Muscle of leg (tissue), 11 donors: ENCODE results near the gene AMOTL2. TPM values are rescaled to one million over a fixed set of nuclear protein-coding genes. Genes with fewer than 3 reads are reported as not detected.

Source experiments
- DNase-seq: peaks from one replicate; pipeline ENCODE4 v3.0.0; 2013
- H3K27ac ChIP-seq: one replicate; pipeline ENCODE4 v1.5.1; 2013; ENCODE audit warnings: mild to moderate bottlenecking, low read length, control low read depth
- H3K27me3 ChIP-seq: one replicate; pipeline ENCODE4 v1.6.1; 2013; ENCODE audit warnings: low read length; ENCODE audit not compliant: control insufficient read depth, insufficient read depth
- H3K36me3 ChIP-seq: one replicate; pipeline ENCODE4 v1.6.1; 2013; ENCODE audit warnings: low read length; ENCODE audit not compliant: control insufficient read depth, insufficient read depth
- H3K4me1 ChIP-seq: one replicate; pipeline ENCODE4 v1.6.1; 2013; ENCODE audit warnings: low read length; ENCODE audit not compliant: control insufficient read depth, insufficient read depth
- H3K4me3 ChIP-seq: one replicate; pipeline ENCODE4 v1.5.1; 2013; ENCODE audit warnings: low read length, control low read depth
- H3K9me3 ChIP-seq: replicated peaks from 2 replicates; pipeline ENCODE4 v1.6.1; 2013; ENCODE audit warnings: low read depth, low read length; ENCODE audit not compliant: control insufficient read depth
- WGBS: methylation state at CpG from one replicate; pipeline ENCODE4 v1.1.5; 2013; ENCODE audit warnings: missing lambda C conversion rate; ENCODE audit not compliant: insufficient coverage; 5-methylcytosine and 5-hydroxymethylcytosine counted together
- polyA plus RNA-seq, 8 donors: library from polyadenylated mRNA; unstranded; fragments of 120-200 nt; gene quantifications; one replicate each; pipeline versions ENCODE4 v1.2.1 to v1.2.3, GENCODE V29; 2013; ENCODE audit warnings: inconsistent platforms in 1 of 8, low replicate concordance in 1 of 8; ENCODE audit not compliant: insufficient read length in 8 of 8, insufficient read depth in 1 of 8
- total RNA-seq: library from RNA; stranded (reverse); fragments of 120-200 nt; gene quantifications from one replicate; pipeline ENCODE4 v1.2.4, GENCODE V29; 2013

AMOTL2 gene
- total and polyA plus RNA-seq, 9 donors = 49.4 to 77.0 (median 58.9) TPM

DNA sequence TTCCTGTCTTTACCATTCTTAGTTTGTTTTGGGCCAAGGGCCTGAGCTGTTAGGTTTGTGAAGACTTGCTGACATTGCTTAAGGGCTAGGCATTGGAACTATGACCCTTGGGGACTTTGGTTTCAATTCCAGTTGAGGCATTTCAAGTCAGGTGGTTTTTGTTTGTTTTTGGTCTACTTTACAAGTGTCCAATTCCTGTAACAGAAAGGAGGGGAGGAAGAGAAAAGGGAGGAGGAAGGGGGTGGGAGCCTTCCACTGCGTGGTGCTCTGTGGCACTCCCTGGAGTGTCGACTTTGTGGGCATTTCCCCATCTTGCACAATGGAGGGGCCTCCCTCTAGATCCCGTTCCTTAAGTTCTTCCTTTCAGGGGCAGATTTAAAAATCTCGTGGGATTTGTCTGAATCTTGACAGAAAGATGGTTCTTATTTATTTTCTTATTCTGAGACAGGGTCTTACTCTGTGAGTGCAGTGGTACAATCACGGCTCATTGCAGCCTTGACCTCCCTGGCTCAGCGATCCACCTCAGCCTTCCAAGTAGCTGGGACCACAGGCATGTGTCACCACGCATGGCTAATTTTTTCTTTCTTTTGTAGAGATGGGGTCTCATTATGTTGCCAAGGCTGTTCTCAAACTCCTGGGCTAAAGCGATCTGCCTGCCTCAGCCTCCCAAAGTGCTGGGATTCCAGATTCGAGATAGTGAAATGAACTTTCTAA is 64.1 kb downstream of the AMOTL2 start:
- Histone ChIP-seq H3K4me3 (no peak overlapping the region), H3K36me3 (no peaks in the 10 kb centered on the region), H3K27ac (no peak overlapping the region), H3K9me3 (no peaks in the 10 kb centered on the region), H3K27me3 (no peaks in the 10 kb centered on the region), H3K4me1 (peaks cover 59% of the 10 kb centered on the region)
- WGBS = 78% methylated on average over 4 of the region's 9 CpGs
- peak; percentile 17 for DNase-seq

DNA sequence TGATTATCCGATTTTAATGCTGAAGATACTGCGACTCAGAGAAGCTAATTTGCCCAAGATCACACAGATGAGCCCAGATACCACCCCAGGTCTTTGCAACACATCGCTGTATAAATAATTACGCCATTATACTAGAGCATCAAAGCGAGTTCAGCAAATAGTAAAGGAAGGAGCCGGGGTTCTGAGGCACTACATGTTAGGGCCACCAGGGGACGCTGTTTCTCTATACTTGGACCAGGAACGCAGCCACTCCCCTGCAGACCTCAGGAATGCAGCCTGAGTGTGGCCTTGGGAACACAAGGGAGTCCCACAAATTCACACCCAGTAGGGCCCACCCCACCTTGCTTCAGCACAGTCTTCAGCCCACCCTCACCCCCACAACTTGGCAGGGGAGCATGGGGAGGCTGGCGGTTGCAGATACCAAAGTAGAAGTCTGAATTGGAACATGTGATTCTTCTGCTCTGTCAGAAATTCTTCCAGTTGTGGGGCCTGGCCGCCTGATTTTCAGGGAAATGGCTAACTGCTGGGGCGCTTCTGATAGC is 65.8 kb downstream of the AMOTL2 start:
- 5% methylated on average over 7 of the region's 11 CpGs for WGBS
- H3K36me3 ChIP-seq = no peaks in the 10 kb centered on the region
- H3K4me1 ChIP-seq = peaks cover 42% of the 10 kb centered on the region
- no peaks in the 10 kb centered on the region for H3K9me3 ChIP-seq
- H3K4me3 ChIP-seq = no peak overlapping the region
- DNase-seq = peak; percentile 88
- H3K27me3 ChIP-seq = no peaks in the 10 kb centered on the region
- H3K27ac ChIP-seq = peak overlapping the region; percentile 69

DNA sequence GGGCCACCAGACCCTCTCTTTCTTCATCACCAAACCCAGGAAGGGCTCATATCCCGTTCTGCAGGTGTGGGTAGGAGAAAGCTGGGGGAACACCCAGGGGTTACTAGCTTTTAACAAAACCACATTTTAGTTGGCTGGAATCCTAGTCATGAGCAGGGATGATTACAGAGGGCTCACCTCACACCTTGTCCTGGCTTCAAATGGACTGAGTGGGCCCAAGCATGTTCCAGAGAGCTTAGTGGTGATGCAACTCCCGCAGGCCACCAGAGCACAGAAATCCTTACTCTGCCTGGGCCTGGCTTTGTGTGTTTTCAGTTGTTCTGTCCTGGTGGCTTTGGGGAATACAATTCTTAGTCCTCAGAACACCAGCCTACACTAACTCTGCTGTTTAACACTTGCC is 66.8 kb downstream of the AMOTL2 start:
- Histone ChIP-seq H3K4me1 (peaks cover 34% of the 10 kb centered on the region), H3K9me3 (no peaks in the 10 kb centered on the region), H3K4me3 (no peak overlapping the region), H3K36me3 (no peaks in the 10 kb centered on the region), H3K27ac (no peak overlapping the region), H3K27me3 (no peaks in the 10 kb centered on the region)
- DNase-seq = peak; percentile 16
- WGBS = no CpG with 5 or more reads among the region's 2 CpGs

DNA sequence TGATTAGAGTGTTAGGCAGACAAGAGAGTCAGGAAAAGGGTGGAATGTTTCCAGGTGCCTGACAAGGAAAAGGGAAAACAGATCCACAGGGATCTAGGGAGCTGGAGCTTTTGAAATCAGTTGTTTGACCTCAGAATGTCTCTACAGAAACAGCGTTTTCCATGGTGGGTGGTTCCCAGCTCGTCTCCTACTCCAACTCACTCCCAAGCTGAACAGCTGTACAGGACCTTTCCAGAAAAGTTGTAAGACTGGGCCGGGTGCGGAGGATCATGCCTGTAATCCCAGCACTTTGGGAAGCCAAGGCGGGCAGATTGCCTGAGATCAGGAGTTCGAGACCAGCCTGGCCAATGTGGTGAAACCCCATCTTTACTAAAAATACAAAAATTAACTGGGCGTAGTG is 67.9 kb downstream of the AMOTL2 start:
- WGBS = 76% methylated on average over 4 of the region's 7 CpGs
- H3K27me3 ChIP-seq = no peaks in the 10 kb centered on the region

More for the DNA sequence above, 67.9 kb downstream of the AMOTL2 start:
- Histone ChIP-seq H3K4me3 (no peak overlapping the region), H3K4me1 (peaks cover 23% of the 10 kb centered on the region), H3K27ac (no peak overlapping the region), H3K9me3 (no peaks in the 10 kb centered on the region), H3K36me3 (no peaks in the 10 kb centered on the region)
- DNase-seq = peak; percentile 73

Other genes with a start within 250 kb of the AMOTL2 start
- 71.1 TPM for gene RYK, start 123.6 kb downstream of the AMOTL2 start, total RNA-seq
- 10 to 100 TPM; 50.7 to 71.3 (median 56.5) TPM for gene RYK, start 123.6 kb downstream of the AMOTL2 start, polyA plus RNA-seq
- 62.3 TPM for gene ANAPC13, start 111.5 kb upstream of the AMOTL2 start, total RNA-seq
- 10 to 100 TPM; 58.3 to 91.3 (median 65.4) TPM for gene ANAPC13, start 111.5 kb upstream of the AMOTL2 start, polyA plus RNA-seq
- 22.3 TPM for gene CEP63, start 111.6 kb upstream of the AMOTL2 start, total RNA-seq
- 10 to 100 TPM; 27.2 to 40.1 (median 36.3) TPM for gene CEP63, start 111.6 kb upstream of the AMOTL2 start, polyA plus RNA-seq